ENCODE results near the gene TFE3. TPM values are rescaled to one million over a fixed set of nuclear protein-coding genes. Genes with fewer than 3 reads are reported as not detected.
A peak's percentile ranks its signal among the peaks of the same experiment; 100 is the strongest.
"Not testable (repeated sequence)": the region's sequence is repeated elsewhere in the genome, so short reads cannot be mapped to it uniquely, and the experiment has no call there.

The TFE3 gene
- total RNA-seq, 1 experiment from 2014 or later: 59.4 TPM

DNA sequence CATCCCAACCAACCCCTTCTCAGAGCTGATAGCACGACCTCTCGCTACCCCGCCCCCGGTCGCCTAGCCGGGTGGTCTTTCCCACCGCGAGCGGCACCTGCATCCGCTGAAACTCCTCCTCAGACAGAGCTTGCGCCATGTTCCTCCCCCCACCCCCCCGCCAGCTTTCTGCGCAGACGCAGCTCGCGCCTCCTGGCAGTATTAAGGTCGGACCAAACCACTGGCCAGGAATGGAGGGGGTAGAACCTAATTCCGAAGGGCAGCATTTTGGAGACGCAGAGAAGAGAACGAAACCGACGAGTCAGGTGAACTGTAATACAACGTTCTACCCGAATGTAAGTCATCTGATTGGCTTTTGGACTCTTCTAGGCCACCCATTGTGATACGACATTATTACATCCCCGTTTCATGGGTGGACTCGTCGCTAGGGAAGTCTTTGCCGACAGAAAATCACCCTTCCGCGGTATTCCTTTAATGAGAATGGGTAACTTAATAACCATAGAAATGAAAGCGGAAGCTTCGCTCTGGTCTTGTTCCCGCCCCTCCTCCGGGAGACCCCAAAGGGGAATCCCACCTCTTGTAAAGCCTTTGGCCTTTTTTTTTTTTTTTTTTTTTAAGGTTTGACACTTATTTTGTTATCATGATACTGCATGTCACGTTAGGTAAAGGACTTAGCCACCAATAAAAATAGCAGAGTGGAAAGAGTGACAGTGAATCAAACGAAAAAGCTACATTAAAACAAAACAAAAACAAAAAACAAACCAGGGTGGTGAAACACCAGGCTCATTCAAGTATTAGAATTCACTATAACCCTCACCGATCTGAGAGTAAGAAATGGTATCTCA lies 40.8 kb downstream of the TFE3 start, which contains the start of gene GRIPAP1:
GRIPAP1 (minus strand) TSS at position 174 of the 845 bp plus-strand sequence; CDS start at position 139, 35 bp downstream.
- DNase-seq (ENCODE audit: extremely low read depth, low read depth): peak; percentile 89

DNA sequence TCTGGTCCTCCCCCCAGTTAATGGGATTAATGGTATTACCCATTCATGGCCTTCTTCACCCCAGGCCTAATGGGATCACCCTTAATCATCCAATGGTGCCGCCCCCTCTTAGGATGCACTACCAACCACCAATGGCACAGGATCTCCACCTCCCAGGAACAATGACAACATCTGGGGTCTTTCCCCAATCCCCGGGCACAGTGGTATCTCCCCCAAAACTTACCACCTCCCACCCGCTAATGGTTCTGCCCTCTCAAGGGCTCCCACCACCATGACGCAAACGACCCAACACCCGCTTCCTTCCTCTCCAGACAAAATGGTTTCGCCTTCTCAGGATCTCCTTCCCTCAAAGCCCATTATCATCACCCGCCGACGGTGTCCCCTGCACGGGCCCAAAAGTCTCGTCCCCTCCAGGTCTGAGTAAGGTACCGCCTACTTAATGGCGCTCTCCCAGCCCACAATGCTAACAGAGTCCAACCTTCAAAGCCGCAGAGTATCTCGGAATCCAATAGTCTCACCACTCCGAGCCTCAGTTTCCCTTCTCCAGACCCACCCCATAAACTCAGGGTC lies 41.6 kb downstream of the TFE3 start:
- no peak for DNase-seq (ENCODE audit: extremely low read depth, low read depth)

DNA sequence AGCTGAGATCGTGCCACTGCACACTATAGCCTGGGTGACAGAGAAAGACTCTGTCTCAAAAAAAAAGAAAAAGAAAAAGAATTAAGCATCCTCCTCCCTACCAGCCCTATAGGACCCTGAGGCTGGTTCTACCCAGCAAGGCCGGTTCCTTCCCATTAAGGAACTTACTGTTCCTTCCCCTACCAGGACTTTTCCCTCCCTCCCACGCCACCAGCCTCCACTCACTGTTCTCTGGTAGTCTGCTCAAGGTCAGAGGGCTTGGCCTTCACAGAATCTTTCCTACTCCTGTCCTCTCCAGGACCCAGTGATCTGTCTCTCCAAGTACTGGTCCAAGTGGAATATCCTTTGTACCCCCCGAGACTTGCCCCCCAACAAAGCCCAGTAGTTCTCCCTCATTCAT lies 42.5 kb downstream of the TFE3 start:
- DNase-seq (ENCODE audit: extremely low read depth, low read depth): no peak

DNA sequence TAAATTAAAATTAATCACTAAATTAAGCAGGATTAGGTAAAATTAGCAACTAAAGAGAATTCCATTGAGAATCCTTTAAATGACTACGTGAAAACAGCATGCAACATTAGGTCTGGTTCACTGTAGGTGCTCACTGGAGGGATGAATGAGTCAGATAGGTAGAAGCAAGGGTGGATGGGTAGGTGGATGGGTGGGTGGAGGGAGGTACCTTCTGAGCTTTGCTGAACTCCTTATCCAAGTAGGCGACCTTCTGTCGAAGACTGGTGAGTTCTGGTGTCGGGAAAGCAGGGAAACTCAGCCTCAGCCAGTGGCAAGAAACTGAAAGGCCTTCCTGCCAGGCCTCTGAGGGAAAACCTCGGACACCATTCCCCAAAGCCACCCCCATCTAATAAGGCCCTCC lies 44.1 kb downstream of the TFE3 start:
- DNase-seq (ENCODE audit: extremely low read depth, low read depth): no peak

- no peak for DNase-seq (ENCODE audit: extremely low read depth, low read depth)
Observed at GRCh38 chrX:48998391-48998790, 44.8 kb downstream of the TFE3 start.

- no peak for DNase-seq (ENCODE audit: extremely low read depth, low read depth)
Observed at GRCh38 chrX:48997865-48998264, 45.3 kb downstream of the TFE3 start.

DNA sequence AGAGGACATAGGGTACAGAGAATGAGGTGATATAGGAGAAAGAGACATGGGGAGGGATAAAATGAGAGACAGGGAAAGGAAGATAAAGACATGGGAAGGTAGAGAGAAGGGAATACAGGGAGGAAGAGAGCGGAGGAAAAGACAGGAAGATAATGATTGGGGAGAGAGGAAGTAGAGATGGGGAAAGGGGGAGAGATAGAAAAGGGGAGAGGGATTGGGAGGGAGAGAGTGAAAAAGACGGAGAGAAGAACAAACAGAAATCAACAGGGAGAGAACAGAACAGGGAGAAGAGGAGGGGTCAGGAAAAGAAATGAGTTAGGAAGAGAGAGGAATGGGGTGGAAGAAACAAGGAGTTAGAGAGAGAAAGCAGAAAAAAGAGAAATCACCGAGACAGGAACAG lies 45.7 kb downstream of the TFE3 start:
- no peak for DNase-seq (ENCODE audit: extremely low read depth, low read depth)

DNA sequence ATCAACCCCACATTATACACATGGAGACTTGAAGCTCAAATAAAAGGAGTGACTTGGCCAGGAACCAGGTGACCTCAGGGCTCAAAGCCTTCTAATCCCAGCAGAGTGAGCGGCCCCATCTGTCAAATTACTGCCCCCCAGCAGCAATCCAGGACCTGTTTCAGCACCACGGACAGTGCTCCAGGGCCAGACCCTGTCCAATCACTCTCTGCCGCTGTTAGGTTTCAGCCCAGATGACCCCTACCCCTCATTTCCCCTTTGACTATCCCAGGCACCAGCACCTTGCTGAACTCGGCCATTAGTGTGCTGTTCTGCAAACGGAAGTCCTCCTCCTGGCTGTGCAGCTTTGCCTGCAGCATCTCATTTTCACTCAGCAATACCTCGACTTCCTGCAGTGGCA lies 46.2 kb downstream of the TFE3 start:
- DNase-seq (ENCODE audit: extremely low read depth, low read depth): no peak

- no peak for DNase-seq (ENCODE audit: extremely low read depth, low read depth)
Observed at GRCh38 chrX:48992341-48992740, 50.8 kb downstream of the TFE3 start.

GRCh38 chrX:48989483-48989882 lies 53.7 kb downstream of the TFE3 start:
- DNase-seq (ENCODE audit: extremely low read depth, low read depth): no peak

- DNase-seq (ENCODE audit: extremely low read depth, low read depth): no peak
Observed at GRCh38 chrX:48983896-48984295, 59.3 kb downstream of the TFE3 start.

GRCh38 chrX:48983081-48983480 lies 60.1 kb downstream of the TFE3 start:
- no peak for DNase-seq (ENCODE audit: extremely low read depth, low read depth)

GRCh38 chrX:48981178-48981577 lies 62.0 kb downstream of the TFE3 start:
- no peak for DNase-seq (ENCODE audit: extremely low read depth, low read depth)

DNA sequence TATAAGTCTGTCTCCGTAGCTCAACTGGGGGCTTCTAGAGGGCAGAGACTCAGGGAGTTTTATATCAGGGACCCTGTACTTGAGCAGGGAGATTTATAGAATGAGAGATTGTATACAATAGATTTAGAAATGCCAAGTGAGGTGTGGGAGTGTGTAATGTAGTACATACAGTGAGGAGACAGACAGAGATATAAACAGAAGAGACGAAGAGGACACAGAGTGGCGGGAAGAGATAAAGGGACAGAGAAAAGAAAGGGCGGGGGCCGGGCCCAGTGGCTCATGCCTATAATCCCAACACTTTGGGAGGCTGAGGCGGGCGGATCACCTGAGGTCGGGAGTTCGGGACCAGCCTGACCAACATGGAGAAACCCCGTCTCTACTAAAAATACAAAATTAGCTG lies 62.8 kb downstream of the TFE3 start:
- not testable (repeated sequence) for DNase-seq (ENCODE audit: extremely low read depth, low read depth)

Small RNA genes lying within 50 kb of the gene (small RNA-seq; reads per million reads assigned to genes)
- gene RNU4-52P: 0.04 to 0.35 reads per million in 2 experiments

Other genes with a start within 250 kb of the TFE3 start
- gene HDAC6, start 241.3 kb downstream of the TFE3 start, total RNA-seq (2014; rRNA removed; shearing (Covaris generic)): 40.1 and 44.9 TPM in 2 replicates
- 0.10 TPM in 1 of 2 replicates, not detected in the other for gene ERAS, start 216.8 kb downstream of the TFE3 start, total RNA-seq (2014; rRNA removed; shearing (Covaris generic))
- gene PCSK1N, start 207.7 kb downstream of the TFE3 start, total RNA-seq (2014; rRNA removed; shearing (Covaris generic)): 7.5 and 8.1 TPM in 2 replicates
- gene TIMM17B, start 145.6 kb downstream of the TFE3 start, total RNA-seq (2014; rRNA removed; shearing (Covaris generic)): 82.3 and 102 TPM in 2 replicates
- gene PQBP1, start 145.4 kb downstream of the TFE3 start, total RNA-seq (2014; rRNA removed; shearing (Covaris generic)): 94.3 and 105 TPM in 2 replicates
- gene SLC35A2, start 131.7 kb downstream of the TFE3 start, total RNA-seq (2014; rRNA removed; shearing (Covaris generic)): 22.8 and 25.9 TPM in 2 replicates
- gene PIM2, start 124.3 kb downstream of the TFE3 start, total RNA-seq (2014; rRNA removed; shearing (Covaris generic)): 19.3 and 21.4 TPM in 2 replicates
- 25.5 and 28.6 TPM in 2 replicates for gene OTUD5, start 85.8 kb downstream of the TFE3 start, total RNA-seq (2014; rRNA removed; shearing (Covaris generic))
- gene KCND1, start 71.5 kb downstream of the TFE3 start, total RNA-seq (2014; rRNA removed; shearing (Covaris generic)): 0.58 and 0.72 TPM in 2 replicates
- 31.6 and 33.1 TPM in 2 replicates for gene GRIPAP1, start 41.1 kb downstream of the TFE3 start, total RNA-seq (2014; rRNA removed; shearing (Covaris generic))
- 0.22 and 0.52 TPM in 2 replicates for gene CCDC120, start 15.6 kb upstream of the TFE3 start, total RNA-seq (2014; rRNA removed; shearing (Covaris generic))
- 8.1 and 11.1 TPM in 2 replicates for gene PRAF2, start 30.6 kb upstream of the TFE3 start, total RNA-seq (2014; rRNA removed; shearing (Covaris generic))
- 85.0 and 104 TPM in 2 replicates for gene WDR45, start 36.5 kb upstream of the TFE3 start, total RNA-seq (2014; rRNA removed; shearing (Covaris generic))
- 30.6 and 31.7 TPM in 2 replicates for gene GPKOW, start 80.4 kb upstream of the TFE3 start, total RNA-seq (2014; rRNA removed; shearing (Covaris generic))
- 0.89 and 2.4 TPM in 2 replicates for gene MAGIX, start 119.4 kb upstream of the TFE3 start, total RNA-seq (2014; rRNA removed; shearing (Covaris generic))
- gene PLP2, start 128.5 kb upstream of the TFE3 start, total RNA-seq (2014; rRNA removed; shearing (Covaris generic)): 238 and 249 TPM in 2 replicates
- gene PRICKLE3, start 143.0 kb upstream of the TFE3 start, total RNA-seq (2014; rRNA removed; shearing (Covaris generic)): 11.0 and 13.3 TPM in 2 replicates
- gene SYP, start 156.8 kb upstream of the TFE3 start, total RNA-seq (2014; rRNA removed; shearing (Covaris generic)): 0.89 and 0.92 TPM in 2 replicates
- 0.05 TPM in 1 of 2 replicates, not detected in the other for gene CACNA1F, start 190.0 kb upstream of the TFE3 start, total RNA-seq (2014; rRNA removed; shearing (Covaris generic))
- gene CCDC22, start 192.1 kb upstream of the TFE3 start, total RNA-seq (2014; rRNA removed; shearing (Covaris generic)): 19.5 and 23.2 TPM in 2 replicates
- 0.09 and 0.10 TPM in 2 replicates for gene FOXP3, start 221.4 kb upstream of the TFE3 start, total RNA-seq (2014; rRNA removed; shearing (Covaris generic))
- 7.3 and 7.9 TPM in 2 replicates for gene PPP1R3F, start 226.4 kb upstream of the TFE3 start, total RNA-seq (2014; rRNA removed; shearing (Covaris generic))

Data from NCI-H460 (cell line).